NT2/D1 (cell line): ENCODE data around the gene NHSL1.
"Not testable (repeated sequence)": the region's sequence is repeated elsewhere in the genome, so short reads cannot be mapped to it uniquely, and the experiment has no call there.

Experiments
- DNase-seq: peaks from one replicate; pipeline ENCODE4 v3.0.0-alpha.2; 2011; ENCODE audit warnings: low read depth, low spot score
- H3K27me3 ChIP-seq: 2 replicates; pipeline ENCODE4 v1.6.0; 2011; ENCODE audit warnings: mild to moderate bottlenecking; ENCODE audit not compliant: insufficient read length, insufficient read depth
- H3K36me3 ChIP-seq: 2 replicates; pipeline ENCODE4 v1.6.1; 2011; ENCODE audit warnings: mild to moderate bottlenecking, low read length, mixed read lengths; ENCODE audit not compliant: insufficient read depth, insufficient read length
- H3K4me1 ChIP-seq: 2 replicates; pipeline ENCODE4 v1.5.1; 2011; ENCODE audit not compliant: insufficient read depth, insufficient read length
- H3K4me3 ChIP-seq: 2 replicates; pipeline ENCODE4 v1.5.1; 2011; ENCODE audit warnings: low read depth; ENCODE audit not compliant: insufficient read length
- H3K9ac ChIP-seq: 2 replicates; pipeline ENCODE4 v1.6.0; 2011; ENCODE audit warnings: low read depth; ENCODE audit not compliant: insufficient read length
- H3K9me3 ChIP-seq: 2 replicates; pipeline ENCODE4 v1.5.1; 2011; ENCODE audit warnings: mild to moderate bottlenecking, low read length; ENCODE audit not compliant: insufficient read depth
- SUZ12 ChIP-seq: IDR thresholded peaks from 2 replicates; pipeline ENCODE4 v1.6.1; 2011; ENCODE audit not compliant: insufficient read length, insufficient read depth; ENCODE audit errors: extremely low read depth
- YY1 ChIP-seq: IDR thresholded peaks from 2 replicates; pipeline ENCODE4 v1.6.1; 2011; ENCODE audit not compliant: insufficient read length, insufficient read depth
- ZNF274 ChIP-seq: IDR thresholded peaks from 2 replicates; pipeline ENCODE4 v1.6.1; 2011; ENCODE audit warnings: mild to moderate bottlenecking, low read depth, low read length

Gene NHSL1

DNA sequence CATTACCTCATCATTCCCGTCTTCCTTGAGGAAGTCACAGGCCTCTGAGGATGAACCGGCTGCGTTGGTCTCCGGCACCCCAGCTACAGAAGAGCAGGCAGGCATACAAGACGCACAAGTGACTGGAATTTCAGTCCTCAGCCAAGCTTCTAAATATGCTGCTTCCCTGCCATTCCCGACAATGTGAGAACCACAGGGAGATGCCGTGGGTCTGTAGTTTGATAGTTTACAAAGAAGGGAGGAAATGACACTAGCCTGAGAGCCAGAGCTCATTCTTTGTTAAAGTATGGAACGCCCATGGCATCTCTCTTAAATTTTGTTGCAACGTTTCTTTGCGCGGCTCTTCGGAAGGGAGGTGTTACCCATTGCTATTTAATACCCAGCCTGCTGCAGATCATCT, 69.5 kb downstream of the NHSL1 start:
- Histone ChIP-seq H3K9ac (no peak overlapping the region), H3K9me3 (no peaks in the 10 kb centered on the region), H3K27me3 (no peaks in the 10 kb centered on the region), H3K36me3 (peaks cover 55% of the 10 kb centered on the region), H3K4me1 (peaks cover 2% of the 10 kb centered on the region), H3K4me3 (no peak overlapping the region)
- no peak for TF ChIP-seq SUZ12
- TF ChIP-seq YY1: no peak
- no peak for TF ChIP-seq ZNF274
- DNase-seq: no peak

DNA sequence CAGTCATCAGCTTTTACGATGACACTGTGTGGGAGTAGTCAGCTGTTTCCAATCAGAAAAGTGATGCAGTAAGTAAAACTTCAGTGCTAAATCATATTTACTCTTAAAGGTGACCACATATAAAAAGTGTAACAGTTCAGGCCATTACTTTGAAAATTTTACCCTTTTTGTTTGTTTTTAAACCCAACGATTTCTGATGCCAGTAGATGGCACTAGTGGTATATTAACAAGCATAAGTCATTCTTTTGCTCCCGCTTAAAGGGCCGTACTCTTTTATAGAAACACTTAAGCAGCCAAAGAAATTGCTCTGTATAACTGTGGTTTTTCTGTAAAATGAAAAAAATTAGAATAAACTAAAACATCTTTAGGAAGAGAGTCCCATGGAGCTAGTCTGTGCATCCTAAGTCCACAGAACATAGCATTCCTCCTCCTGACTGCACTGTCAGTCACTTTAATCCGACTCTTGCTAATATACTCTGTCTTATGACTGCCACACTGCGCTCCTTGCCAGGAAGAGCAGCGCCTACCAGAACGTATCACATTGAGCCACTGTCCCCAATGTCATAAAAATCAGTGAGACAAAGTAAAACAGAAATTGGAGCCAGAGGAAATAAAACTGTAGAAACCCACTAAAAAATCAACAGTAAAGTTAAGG, 70.2 kb downstream of the NHSL1 start:
- Histone ChIP-seq H3K27me3 (no peaks in the 10 kb centered on the region), H3K9me3 (no peaks in the 10 kb centered on the region), H3K36me3 (peaks cover 59% of the 10 kb centered on the region), H3K9ac (no peak overlapping the region), H3K4me1 (peaks cover 2% of the 10 kb centered on the region), H3K4me3 (no peak overlapping the region)
- no peak for DNase-seq
- TF ChIP-seq YY1: no peak

DNA sequence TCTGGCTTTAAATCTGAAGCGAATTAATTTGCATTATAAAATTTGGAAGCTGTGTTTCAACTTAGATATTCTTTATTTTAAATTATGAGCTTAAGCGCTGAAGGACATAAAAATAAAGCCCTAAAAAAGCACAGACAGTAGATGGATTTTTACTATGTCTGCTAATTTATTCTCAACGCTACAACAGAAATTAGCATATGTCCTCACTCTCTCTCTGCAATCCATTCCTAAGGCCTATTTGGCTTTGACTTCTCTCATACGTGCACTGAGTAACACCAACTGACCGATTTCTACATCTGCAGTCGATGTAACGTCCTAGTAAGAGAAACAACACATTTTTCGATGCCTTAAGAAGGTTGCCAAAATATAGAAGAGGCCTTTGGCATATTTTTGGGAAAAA, 71.6 kb downstream of the NHSL1 start:
- no peak overlapping the region for H3K4me3 ChIP-seq
- H3K4me1 ChIP-seq: peaks cover 2% of the 10 kb centered on the region
- H3K27me3 ChIP-seq: no peaks in the 10 kb centered on the region
- TF ChIP-seq ZNF274 (no peak), YY1 (no peak), SUZ12 (no peak)
- no peaks in the 10 kb centered on the region for H3K9me3 ChIP-seq
- no peak overlapping the region for H3K9ac ChIP-seq
- no peak for DNase-seq
- H3K36me3 ChIP-seq: peaks cover 61% of the 10 kb centered on the region

- Histone ChIP-seq H3K4me3 (no peak overlapping the region), H3K4me1 (peaks cover 2% of the 10 kb centered on the region), H3K27me3 (no peaks in the 10 kb centered on the region), H3K9ac (no peak overlapping the region), H3K9me3 (no peaks in the 10 kb centered on the region), H3K36me3 (peaks cover 58% of the 10 kb centered on the region)
- TF ChIP-seq ZNF274 (no peak), YY1 (no peak), SUZ12 (no peak)
- DNase-seq: no peak
Observed at GRCh38 chr6:138426500-138427123, 72.7 kb downstream of the NHSL1 start.

DNA sequence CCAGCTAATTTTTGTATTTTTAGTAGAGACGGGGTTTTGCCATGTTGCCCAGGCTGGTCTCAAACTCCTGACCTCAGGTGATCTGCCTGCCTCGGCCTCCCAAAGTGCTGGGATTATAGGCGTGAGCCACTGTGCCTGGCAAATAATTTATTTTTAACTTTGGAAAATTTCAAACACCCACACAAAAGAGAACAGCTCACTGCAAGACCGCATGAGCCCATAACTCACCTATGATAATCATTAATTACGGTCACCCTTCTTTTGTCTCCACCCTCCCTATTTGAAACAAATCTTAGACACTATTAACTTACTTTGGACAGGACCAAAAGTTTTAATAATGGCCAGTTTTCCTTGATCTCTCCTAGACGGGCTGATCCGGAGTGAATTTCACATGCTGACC, 74.0 kb downstream of the NHSL1 start:
- H3K9ac ChIP-seq, H3K4me1 ChIP-seq, DNase-seq, H3K4me3 ChIP-seq, H3K9me3 ChIP-seq, H3K27me3 ChIP-seq: not testable (repeated sequence)
- H3K36me3 ChIP-seq: peaks cover 53% of the 10 kb centered on the region

GRCh38 chr6:138424004-138424904, 75.0 kb downstream of the NHSL1 start:
- no peak for DNase-seq
- H3K36me3 ChIP-seq: peaks cover 48% of the 10 kb centered on the region
- H3K9me3 ChIP-seq: no peaks in the 10 kb centered on the region
- no peaks in the 10 kb centered on the region for H3K4me1 ChIP-seq
- H3K9ac ChIP-seq: no peak overlapping the region
- no peak for TF ChIP-seq ZNF274
- no peak for TF ChIP-seq YY1
- H3K27me3 ChIP-seq: no peaks in the 10 kb centered on the region
- no peak overlapping the region for H3K4me3 ChIP-seq

DNA sequence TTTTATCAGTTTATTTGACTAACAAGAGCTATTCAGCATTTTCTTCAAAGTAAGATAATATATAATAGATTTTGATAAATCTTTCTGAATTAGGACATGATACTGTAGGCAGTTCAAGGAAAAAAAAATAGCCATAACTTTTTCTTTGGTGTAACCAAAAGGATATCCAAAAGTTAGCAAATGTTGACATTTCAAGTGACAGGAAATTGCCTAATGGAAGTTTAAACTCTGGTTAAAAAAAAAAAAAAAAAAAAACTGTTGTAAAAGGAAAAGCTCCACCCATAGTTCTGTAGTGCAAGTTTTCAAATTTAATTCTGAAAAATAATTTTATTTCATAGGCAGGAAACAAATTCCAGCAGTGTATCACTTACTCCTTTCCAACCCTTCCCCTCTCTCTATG, 76.4 kb downstream of the NHSL1 start:
- no peaks in the 10 kb centered on the region for H3K27me3 ChIP-seq
- H3K4me1 ChIP-seq: no peaks in the 10 kb centered on the region
- TF ChIP-seq ZNF274 (no peak), SUZ12 (no peak), YY1 (no peak)
- no peak for DNase-seq
- peaks cover 47% of the 10 kb centered on the region for H3K36me3 ChIP-seq
- H3K9ac ChIP-seq: no peak overlapping the region
- H3K9me3 ChIP-seq: no peaks in the 10 kb centered on the region
- no peak overlapping the region for H3K4me3 ChIP-seq
